Activated CD4-positive, alpha-beta T cell treated with anti-CD3 and anti-CD28 coated beads, Interleukin-2, amount 50 U/mL, for 4 hours (primary cell): ENCODE measurements around the gene KCNQ1.

Experiments used
- DNase-seq, 2 experiments: peaks; one replicate each; pipeline ENCODE4 v3.0.0-alpha.2; 2020

The KCNQ1 gene

GRCh38 chr11:2674658-2675131, 229.9 kb downstream of the KCNQ1 start:
- no peak for DNase-seq

GRCh38 chr11:2675540-2675939, 230.7 kb downstream of the KCNQ1 start:
- DNase-seq, result no peak

- DNase-seq, result no peak
Observed at GRCh38 chr11:2677127-2677526, 232.3 kb downstream of the KCNQ1 start.

GRCh38 chr11:2678396-2678795, 233.6 kb downstream of the KCNQ1 start:
- no peak for DNase-seq

- DNase-seq, result no peak
Observed at GRCh38 chr11:2679011-2679676, 234.3 kb downstream of the KCNQ1 start.

- DNase-seq, result no peak
Observed at GRCh38 chr11:2681408-2682145, 236.8 kb downstream of the KCNQ1 start.

- no peak for DNase-seq
Observed at GRCh38 chr11:2683806-2684205, 239.0 kb downstream of the KCNQ1 start.

GRCh38 chr11:2684581-2684980, 239.8 kb downstream of the KCNQ1 start:
- DNase-seq, result no peak

GRCh38 chr11:2685051-2685450, 240.2 kb downstream of the KCNQ1 start:
- DNase-seq, result no peak

- no peak for DNase-seq
Observed at GRCh38 chr11:2685566-2686359, 241.0 kb downstream of the KCNQ1 start.

- DNase-seq, result no peak
Observed at GRCh38 chr11:2686360-2687222, 241.8 kb downstream of the KCNQ1 start.

GRCh38 chr11:2687223-2687530, 242.4 kb downstream of the KCNQ1 start:
- DNase-seq, result no peak

GRCh38 chr11:2687782-2688191, 243.0 kb downstream of the KCNQ1 start:
- no peak for DNase-seq

- no peak for DNase-seq
Observed at GRCh38 chr11:2688381-2689231, 243.8 kb downstream of the KCNQ1 start.

GRCh38 chr11:2689651-2690575, 245.1 kb downstream of the KCNQ1 start:
- DNase-seq, result no peak

GRCh38 chr11:2690596-2691354, 246.0 kb downstream of the KCNQ1 start:
- DNase-seq, result no peak

- DNase-seq, result no peak
Observed at GRCh38 chr11:2691355-2691761, 246.6 kb downstream of the KCNQ1 start.

- no peak for DNase-seq
Observed at GRCh38 chr11:2691991-2692875, 247.4 kb downstream of the KCNQ1 start.
